Nephron (organoid): Measurements from ENCODE around the gene PDGFB.

ENCODE experiments used
- H3K27ac Mint-ChIP-seq, 3 experiments: 2 replicates each; pipeline ENCODE4 v1.8.0; 2020; ENCODE audit warnings: mixed read lengths in 3 of 3, mild to moderate bottlenecking in 2 of 3, moderate library complexity in 1 of 3
- H3K27me3 Mint-ChIP-seq: 2 replicates; pipeline ENCODE4 v1.8.0; 2021; ENCODE audit warnings: low read depth, mild to moderate bottlenecking, moderate library complexity, mixed read lengths
- H3K36me3 Mint-ChIP-seq: 2 replicates; pipeline ENCODE4 v1.8.0; 2020; ENCODE audit warnings: low read depth, mixed read lengths
- H3K4me1 Mint-ChIP-seq: 2 replicates; pipeline ENCODE4 v1.8.0; 2020; ENCODE audit warnings: mixed read lengths
- H3K4me3 Mint-ChIP-seq, 3 experiments: 2 replicates each; pipeline ENCODE4 v1.8.0; 2020; ENCODE audit warnings: mild to moderate bottlenecking in 3 of 3, mixed read lengths in 3 of 3, moderate library complexity in 2 of 3
- H3K9me3 Mint-ChIP-seq: 2 replicates; pipeline ENCODE4 v1.8.0; 2020; ENCODE audit warnings: mixed read lengths
- TF ChIP-seq, protein P1 (sequence below), 3 experiments: fragments of 200-600 bp; sonication (generic); IDR thresholded peaks; one replicate each; pipeline ENCODE4 v1.5.0; 2021; ENCODE audit warnings: antibody characterized with exemption in 3 of 3; ENCODE audit not compliant: unreplicated experiment in 3 of 3

The PDGFB gene

DNA sequence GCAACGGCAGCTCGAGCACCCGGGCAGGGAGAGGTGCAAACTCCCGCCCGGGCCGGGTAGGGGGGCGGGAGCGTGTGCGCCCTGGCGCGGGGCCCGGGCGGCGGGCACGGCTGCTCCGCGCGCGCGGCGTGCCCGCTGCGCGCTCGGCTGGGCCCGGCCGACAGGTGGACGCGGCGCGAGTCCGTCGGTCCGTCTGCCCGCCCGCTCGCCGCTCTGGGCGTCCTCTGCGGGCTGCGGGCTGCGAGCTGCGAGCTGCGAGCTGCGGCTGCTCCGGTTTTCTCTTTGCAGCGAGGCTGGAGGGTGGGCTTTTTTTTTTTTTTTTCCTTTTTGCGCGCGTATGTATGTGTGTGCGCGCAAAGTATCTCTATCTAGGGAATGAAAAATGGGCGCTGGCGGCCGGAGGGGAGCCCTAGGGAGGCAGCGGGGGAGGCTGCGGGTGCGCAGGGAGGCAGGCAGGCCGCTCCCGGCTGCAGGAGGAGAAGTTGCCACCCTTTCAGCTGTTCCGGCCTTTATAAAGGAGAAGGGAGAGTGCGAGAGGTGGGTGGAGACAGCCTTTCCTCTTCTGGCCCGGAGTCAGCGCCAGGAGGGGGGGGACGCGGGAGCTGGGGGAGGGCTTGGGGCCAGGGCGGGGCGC is at the start of gene PDGFB:
PDGFB (minus strand) TSS at position 487 of the 634 bp plus-strand sequence. CDS start 1,019 bp downstream, outside the sequence.
- Mint-ChIP-seq H3K27me3 (peaks cover 78% of the 10 kb centered on the region), H3K4me1 (peaks cover 33% of the 10 kb centered on the region), H3K4me3 (peak within 1 kb of the TSS; percentile 86 to 88 (median 88)), H3K27ac (peak within 1 kb of the TSS in 1 of 3 experiments; percentile 87), H3K9me3 (no peaks in the 10 kb centered on the region), H3K36me3 (no peaks in the 10 kb centered on the region)
- TF ChIP-seq, protein P1, sequence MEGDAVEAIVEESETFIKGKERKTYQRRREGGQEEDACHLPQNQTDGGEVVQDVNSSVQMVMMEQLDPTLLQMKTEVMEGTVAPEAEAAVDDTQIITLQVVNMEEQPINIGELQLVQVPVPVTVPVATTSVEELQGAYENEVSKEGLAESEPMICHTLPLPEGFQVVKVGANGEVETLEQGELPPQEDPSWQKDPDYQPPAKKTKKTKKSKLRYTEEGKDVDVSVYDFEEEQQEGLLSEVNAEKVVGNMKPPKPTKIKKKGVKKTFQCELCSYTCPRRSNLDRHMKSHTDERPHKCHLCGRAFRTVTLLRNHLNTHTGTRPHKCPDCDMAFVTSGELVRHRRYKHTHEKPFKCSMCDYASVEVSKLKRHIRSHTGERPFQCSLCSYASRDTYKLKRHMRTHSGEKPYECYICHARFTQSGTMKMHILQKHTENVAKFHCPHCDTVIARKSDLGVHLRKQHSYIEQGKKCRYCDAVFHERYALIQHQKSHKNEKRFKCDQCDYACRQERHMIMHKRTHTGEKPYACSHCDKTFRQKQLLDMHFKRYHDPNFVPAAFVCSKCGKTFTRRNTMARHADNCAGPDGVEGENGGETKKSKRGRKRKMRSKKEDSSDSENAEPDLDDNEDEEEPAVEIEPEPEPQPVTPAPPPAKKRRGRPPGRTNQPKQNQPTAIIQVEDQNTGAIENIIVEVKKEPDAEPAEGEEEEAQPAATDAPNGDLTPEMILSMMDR (IDR thresholded peaks at IDR 0.05; ENCODE audit: unreplicated experiment in 3 of 3) = no peak

DNA sequence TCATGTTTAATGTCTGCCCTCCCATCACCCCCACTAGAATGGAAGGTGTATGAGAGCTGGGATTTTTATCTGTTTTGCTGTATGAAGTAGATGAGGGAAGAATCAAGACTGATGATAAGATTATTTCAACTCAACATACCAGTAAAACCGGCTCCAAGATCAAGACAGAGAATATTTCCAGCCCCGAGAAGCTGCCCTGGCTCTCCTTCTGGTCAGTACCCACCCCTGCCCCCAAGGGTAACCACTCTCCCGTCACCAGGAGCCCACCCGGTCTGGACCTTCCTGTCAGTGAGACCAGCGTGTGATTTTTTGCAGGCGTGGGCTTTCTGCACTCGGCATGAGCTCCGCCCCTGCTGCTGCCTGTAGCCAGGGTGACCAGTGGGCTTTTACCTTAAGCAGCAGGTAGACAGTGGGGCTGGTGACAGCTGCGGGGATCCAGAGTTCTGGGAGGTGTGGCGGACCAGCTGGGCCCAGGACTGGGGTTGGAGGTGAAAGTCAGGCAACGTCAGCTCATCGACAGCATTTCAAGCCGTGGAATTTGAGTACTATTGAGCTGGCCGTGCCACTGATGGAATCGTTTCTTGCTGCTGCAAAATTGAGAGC is 49.1 kb upstream of the PDGFB start:
- peaks cover 22% of the 10 kb centered on the region for H3K27me3 Mint-ChIP-seq
- H3K36me3 Mint-ChIP-seq = no peaks in the 10 kb centered on the region
- peak overlapping the region; percentile 25 to 76 (median 74) for H3K27ac Mint-ChIP-seq
- H3K4me1 Mint-ChIP-seq = peaks cover 46% of the 10 kb centered on the region
- H3K9me3 Mint-ChIP-seq = no peaks in the 10 kb centered on the region
- TF ChIP-seq, protein P1 (IDR thresholded peaks at IDR 0.05; ENCODE audit: unreplicated experiment in 3 of 3) = no peak
- no peak overlapping the region for H3K4me3 Mint-ChIP-seq

DNA sequence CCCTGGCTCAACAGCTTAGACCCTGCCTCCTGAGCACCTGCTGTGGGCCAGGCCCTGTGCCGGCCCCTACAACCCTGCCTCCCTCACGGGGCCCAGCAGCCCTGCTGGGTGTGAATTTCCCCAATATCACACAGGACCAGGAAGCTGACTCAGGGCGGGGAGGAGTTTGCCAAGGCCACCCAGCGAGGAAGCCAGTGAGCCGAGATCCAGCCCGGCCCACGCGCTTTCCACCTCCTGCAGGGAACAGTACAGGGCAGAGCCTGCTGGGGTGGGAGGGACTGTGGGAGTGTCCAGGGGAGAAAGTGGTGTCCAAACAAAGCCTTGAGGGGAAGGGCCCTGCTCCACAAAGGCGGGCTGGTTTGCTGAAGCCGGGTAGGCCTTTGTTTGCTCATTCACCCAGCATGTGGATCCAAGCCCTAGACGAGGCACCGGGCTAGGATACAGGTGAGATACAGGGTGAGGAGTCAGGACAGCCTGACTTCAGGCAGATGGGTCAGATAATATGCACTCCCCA is 47.8 kb upstream of the PDGFB start:
- Mint-ChIP-seq H3K27me3 (peaks cover 17% of the 10 kb centered on the region), H3K27ac (peak overlapping the region; percentile 94 to 98 (median 98)), H3K4me3 (peak overlapping the region in 1 of 3 experiments; percentile 47), H3K9me3 (no peaks in the 10 kb centered on the region), H3K36me3 (no peaks in the 10 kb centered on the region), H3K4me1 (peaks cover 41% of the 10 kb centered on the region)
- TF ChIP-seq, protein P1 (IDR thresholded peaks at IDR 0.05; ENCODE audit: unreplicated experiment in 3 of 3) = no peak

DNA sequence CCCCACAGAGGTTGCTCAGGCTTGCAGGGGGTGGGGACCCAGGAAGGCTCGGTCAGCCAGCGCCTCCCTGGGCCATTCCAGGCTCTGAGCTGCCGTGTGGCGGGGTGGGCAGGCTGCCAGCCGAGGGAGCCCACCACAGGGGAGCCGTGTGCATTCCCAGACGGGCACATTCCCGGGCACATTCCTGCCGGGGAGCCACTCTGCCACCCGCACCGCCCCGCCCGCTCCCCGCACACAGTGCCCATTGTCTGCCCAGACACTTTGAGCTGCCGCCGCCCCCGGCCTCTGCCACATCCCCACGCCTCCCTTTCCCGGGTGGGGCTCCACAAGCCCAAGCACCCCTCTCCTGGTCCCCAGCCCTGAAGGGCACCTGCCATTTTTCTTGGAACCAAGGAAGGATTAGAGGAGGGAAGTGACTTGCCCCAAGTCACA is 47.3 kb upstream of the PDGFB start:
- H3K36me3 Mint-ChIP-seq = no peaks in the 10 kb centered on the region
- H3K9me3 Mint-ChIP-seq = no peaks in the 10 kb centered on the region
- TF ChIP-seq, protein P1 (IDR thresholded peaks at IDR 0.05; ENCODE audit: unreplicated experiment in 3 of 3) = no peak
- peaks cover 17% of the 10 kb centered on the region for H3K27me3 Mint-ChIP-seq
- peak overlapping the region; percentile 94 to 98 (median 98) for H3K27ac Mint-ChIP-seq
- peaks cover 46% of the 10 kb centered on the region for H3K4me1 Mint-ChIP-seq
- peak overlapping the region in 1 of 3 experiments; percentile 21 for H3K4me3 Mint-ChIP-seq

DNA sequence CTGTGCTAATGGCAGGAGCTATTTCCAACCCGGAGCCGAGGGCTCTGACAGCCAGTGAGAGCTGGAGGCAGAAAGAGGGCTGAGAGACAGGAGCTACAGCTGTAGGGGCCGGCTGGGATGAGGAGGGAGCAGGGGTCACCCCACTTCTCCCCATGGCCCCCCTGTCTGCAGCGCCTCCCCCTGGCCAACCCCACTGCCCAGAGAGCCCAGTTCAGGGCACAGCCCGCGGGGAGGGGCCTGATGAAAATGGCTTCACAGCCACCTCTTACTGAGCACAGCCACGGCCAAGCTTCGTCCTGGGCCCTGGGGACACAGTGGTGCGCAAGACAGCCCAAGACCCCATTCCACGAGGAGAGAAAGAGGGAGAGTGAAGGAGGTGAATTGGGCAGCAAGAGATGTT is 46.7 kb upstream of the PDGFB start:
- TF ChIP-seq, protein P1 (IDR thresholded peaks at IDR 0.05; ENCODE audit: unreplicated experiment in 3 of 3) = no peak
- Mint-ChIP-seq H3K4me1 (peaks cover 48% of the 10 kb centered on the region), H3K36me3 (no peaks in the 10 kb centered on the region), H3K9me3 (peaks cover 2% of the 10 kb centered on the region), H3K27me3 (peaks cover 17% of the 10 kb centered on the region), H3K27ac (peak overlapping the region; percentile 95 to 98 (median 96)), H3K4me3 (no peak overlapping the region)
